ENCODE results near the gene MBOAT7.

DNA sequence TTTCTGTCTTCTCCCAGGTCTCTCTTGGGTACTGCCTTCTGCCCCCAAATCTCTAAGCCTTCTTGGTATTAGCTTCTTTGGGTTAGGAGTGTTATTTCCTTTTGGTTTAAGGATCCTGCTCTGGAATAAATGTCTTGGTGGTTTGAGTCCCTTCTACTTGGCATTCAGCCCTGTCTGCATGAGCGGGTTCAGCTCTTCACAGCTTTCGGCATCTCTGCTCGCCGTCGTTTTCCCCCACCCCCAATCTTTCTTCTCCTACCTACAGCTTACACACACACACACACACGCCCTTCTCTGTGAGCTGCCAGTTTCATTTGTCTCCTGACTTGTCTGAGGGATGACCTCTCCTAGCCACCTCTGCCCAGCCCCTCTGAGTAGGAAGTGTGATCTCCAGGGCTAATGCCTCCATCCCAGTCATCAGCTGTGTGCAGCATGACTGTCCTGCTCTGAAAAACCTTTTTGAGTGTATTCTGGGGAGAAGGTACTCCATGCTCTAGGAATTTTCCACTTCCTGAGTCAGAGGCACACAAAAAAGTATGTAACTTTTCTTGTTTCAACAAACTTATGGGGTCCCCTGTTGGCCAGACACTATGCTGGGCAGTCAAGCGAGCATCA lies 47.1 kb downstream of the MBOAT7 start:
- TF ChIP-seq CTCF (IDR thresholded peaks at IDR 0.05) = no peak
- no peak for TF ChIP-seq POLR2A (IDR thresholded peaks at IDR 0.05)
- no peak for TF ChIP-seq POLR2AphosphoS5 (IDR thresholded peaks at IDR 0.05)
- no peak for TF ChIP-seq EP300 (IDR thresholded peaks at IDR 0.05)

All from stomach (tissue), 4 donors.